HG03457 (cell line): Measurements from ENCODE around the gene PTH2R.
"Not testable (repeated sequence)": the region's sequence is repeated elsewhere in the genome, so short reads cannot be mapped to it uniquely, and the experiment has no call there.

Experiments
- ATAC-seq: cut with Tn5 transposase; IDR thresholded peaks from one replicate; pipeline ENCODE4 v1.9.1; 2021; ENCODE audit warnings: moderate number of reproducible peaks; ENCODE audit not compliant: unreplicated experiment

The PTH2R gene

DNA sequence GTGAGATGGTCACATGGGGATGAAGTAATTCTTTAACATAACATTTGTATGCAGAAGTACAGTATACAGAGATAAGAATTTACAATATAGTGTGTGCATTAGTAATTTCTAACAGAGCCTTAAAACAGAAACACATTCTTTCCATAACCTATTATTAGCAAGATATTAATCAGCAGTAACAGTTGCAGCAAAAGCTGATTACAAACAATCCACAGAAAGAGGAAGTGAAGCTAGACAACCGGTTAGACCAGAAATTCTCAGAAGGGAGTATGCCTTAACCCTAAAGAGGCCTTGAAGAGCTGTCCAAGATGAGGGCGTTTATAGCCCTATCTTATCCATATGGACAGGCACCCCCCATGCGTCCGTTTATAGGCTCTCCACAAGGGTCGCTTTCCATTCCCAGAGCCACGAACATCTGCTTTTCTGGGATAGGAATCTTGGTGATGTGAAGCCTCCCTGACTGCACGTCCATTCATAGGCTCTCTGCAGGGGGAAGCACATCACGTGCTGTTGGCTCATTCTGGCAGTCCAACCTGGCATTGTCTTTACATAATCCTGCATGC is 75.9 kb downstream of the PTH2R start:
- not testable (repeated sequence) for ATAC-seq

DNA sequence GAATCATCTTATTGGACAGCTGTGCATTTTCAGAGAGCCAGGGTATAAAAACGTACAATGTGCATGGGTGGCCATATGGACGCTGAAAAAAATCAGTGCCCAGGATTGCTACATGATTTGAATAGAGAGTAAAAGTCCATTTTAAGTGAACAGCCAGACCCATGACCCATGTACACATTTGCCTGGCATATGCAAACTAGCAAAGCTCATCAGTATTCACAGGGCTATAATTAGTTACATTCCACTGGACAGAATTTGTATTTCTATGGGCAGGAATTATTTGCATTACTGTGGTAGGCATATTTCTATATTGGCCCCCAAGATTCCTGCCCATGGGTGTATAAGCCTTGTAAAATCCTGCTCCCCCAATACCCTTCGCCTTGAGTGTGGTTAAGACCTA is 78.8 kb downstream of the PTH2R start:
- ATAC-seq, result no peak

DNA sequence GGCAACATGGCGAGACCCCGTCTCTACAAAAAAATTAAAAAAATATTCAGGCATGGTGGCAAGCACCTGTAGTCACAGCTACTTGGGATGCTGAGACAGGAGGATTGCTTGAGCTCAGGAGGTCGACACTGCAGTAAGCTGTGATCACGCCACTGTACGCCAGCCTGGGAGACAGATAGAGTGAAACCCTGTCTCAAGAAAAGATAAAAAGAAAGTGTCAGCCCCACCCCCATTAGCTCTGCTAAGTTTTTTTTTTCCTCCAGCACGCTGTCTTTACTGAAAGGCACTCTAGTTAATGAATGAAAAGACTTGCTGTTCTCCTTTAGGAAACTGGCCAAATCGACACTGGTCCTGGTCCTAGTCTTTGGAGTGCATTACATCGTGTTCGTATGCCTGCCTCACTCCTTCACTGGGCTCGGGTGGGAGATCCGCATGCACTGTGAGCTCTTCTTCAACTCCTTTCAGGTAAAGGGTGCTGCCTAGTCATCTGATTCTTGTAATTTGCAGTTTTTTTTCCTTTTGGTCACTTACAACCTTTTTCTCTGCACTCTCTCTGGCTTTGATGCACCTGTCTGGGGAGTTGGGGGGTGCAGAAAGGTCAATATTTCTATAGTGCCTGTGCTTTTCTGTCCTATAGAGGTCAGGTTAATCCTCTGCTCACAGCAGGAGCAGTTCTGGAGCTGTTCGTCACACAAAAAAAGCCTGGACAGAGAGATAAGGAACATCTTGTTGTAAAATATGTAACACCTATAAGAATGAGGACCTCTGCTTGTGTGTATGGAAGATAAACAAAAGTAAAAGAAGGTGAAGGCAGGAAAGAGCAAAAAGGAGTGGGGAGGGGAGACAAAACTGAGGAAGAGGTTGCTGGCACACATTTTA is 82.3 kb downstream of the PTH2R start:
- ATAC-seq, result no peak

DNA sequence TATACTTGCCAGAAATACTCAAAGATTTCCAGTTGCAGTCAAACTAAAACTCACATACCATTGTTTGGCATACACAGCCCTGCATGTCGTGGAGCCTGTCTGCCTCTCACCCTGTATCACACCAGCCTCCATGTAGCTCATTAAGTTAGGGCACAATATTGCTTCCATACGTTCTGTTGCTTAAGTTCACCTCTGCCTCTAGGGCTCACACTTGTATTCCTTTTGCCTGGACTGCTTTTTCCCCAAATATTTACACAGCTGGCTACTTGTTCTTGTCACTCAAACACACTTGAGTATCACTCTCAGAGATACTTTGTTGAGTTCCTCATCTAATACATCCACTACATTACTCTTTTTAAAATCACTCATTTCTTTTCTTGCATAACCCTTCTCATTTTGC is 83.1 kb downstream of the PTH2R start:
- ATAC-seq, result no peak

DNA sequence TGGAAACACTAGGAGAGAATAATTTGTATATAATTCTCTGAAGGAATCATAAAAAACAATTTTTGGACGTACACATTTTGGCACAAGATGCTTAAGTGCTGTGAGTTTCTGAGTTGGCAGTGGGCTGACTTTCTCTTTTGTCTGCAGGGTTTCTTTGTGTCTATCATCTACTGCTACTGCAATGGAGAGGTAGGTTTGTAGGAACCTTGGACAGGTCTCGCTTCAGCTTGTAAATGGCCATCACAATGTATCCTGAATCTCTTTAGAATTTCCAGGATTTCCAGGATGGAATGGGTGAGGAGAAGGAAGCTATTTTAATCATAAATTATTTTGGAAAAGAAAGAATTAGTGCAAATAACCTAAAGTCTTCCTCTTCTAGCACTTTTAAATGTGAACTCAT is 83.9 kb downstream of the PTH2R start:
- ATAC-seq, result no peak

DNA sequence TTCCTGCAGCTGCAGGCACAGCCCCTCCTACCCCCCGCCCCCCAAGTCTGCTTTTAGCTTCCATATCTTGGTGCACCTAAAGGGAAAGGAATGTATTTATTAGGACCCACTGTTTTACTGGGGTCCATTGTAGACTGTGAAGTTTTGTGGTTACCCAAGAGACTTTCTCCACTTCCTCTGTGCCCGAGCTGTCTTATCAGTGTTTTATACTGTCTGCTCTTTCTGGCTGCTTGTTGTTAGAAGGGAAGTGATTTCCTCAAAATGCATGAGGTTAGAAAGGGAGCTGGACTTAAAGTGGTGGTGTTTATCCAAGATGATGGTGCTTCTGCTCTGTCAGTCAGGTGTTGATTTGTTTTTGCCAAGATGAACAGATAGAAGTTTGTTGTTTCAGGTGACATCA is 85.0 kb downstream of the PTH2R start:
- ATAC-seq, result no peak

DNA sequence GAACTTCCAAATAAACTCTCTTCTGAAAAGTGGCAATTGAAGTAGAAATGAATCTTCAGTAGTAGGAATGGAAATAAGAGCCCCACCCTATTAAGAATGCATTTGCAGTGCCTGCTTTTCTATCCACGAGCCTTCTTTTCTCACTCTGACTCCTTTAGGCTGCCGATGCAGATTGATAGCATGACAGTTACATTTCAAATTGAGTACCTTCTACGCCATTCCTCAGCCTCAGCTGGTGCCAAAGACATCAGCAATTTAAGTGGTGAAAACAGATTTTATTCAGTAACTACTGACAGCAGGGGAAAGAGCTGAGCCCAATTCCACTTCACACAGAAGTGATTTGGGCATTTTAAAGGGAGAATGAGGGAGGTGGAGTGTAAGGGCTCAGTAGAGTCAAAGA is 85.5 kb downstream of the PTH2R start:
- ATAC-seq, result no peak

DNA sequence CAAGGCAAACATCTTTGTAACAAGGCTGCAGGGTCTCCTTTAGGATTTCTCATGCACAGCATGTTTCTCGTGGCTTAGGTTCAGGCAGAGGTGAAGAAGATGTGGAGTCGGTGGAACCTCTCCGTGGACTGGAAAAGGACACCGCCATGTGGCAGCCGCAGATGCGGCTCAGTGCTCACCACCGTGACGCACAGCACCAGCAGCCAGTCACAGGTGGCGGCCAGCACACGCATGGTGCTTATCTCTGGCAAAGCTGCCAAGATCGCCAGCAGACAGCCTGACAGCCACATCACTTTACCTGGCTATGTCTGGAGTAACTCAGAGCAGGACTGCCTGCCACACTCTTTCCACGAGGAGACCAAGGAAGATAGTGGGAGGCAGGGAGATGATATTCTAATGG is 86.6 kb downstream of the PTH2R start:
- no peak for ATAC-seq

DNA sequence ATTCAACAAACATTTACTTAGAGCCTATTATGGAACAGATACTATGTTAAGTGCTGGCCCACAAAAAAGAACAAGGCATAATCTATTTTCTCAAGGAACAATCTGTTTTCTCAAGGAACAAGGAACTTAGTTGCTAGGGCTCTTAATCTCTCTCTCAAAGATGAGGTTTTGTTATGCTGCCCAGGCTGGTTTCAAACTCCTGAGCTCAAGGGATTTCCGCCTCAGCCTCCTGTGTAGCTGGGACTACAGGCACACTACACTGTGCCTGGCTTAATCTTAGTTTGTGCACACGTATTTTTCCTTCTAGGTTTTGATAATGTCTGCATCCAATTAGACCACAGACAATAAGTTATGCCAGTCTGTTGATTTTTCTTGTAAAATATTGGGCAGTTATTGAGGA is 89.5 kb downstream of the PTH2R start:
- no peak for ATAC-seq

DNA sequence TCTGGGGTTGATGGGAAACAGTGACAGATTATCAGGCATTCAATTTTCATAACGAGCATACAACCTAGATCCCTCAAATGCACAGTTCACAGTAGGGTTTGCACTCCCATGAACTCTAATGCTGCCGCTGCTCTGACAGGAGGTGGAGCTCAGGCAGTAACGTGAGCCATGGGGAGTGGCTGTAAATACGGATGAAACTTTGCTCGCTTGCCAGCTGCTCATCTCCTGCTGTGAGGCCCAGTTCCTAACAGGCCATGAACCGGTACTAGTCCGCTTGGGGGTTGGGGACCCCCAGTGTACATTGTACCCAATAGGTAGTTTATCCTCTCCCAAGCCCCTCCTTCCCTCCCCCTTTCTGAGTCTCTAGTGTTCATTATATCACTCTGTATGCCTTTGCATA is 94.6 kb downstream of the PTH2R start:
- no peak for ATAC-seq

DNA sequence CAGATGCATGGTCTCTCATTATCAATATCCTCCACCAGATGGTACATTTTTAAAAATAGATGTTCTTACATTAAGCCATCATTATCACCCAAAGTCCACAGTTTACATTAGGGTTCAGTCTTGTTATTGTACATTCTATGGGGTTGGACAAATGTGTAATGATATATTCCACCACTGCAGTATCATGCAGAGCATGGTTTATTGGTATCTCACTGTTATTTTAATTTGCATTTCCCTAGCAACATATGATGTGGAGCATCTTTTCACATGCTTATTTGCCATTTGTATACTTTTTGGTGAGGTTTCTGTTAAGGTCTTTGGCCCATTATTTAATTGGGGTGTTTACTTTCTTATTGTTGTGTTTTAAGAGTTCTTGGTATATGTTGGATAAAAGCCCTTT is 95.7 kb downstream of the PTH2R start:
- ATAC-seq, result no peak

DNA sequence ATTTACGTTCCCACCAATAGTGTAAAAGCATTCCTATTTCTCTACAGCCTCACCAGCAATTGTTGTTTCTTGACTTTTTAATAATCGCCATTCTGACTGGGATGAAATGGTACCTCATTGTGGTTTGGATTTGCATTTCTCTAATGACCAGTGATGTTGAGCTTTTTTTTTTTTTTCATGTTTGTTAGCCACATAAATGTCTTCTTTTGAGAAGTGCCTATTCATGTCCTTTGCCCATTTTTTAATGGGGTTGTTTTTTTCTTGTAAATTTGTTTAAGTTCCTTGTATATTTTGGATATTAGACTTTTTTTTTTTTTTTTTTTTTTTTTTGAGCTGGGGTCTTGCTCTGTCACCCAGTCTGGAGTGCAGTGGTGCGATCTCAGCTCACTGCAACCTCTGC is 98.8 kb downstream of the PTH2R start:
- ATAC-seq, result not testable (repeated sequence)

DNA sequence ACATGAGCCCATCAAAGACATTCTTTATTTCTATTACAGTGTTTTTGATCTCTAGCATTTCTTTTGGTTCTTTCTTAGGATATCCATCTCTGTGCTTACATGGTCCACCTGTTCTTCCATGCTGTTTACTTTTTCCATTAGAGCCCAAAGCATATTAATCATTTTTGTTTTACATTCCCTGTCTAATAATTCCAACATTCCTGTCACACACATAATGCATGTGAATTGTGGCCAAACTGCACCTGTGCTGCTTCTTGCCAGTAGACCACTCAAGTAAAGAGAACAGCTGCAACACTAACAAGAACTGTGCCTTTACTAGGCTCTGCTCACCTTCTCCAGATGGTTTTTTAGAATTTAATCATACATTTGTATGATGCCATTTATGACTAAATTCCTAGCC is 103.0 kb downstream of the PTH2R start:
- no peak for ATAC-seq

DNA sequence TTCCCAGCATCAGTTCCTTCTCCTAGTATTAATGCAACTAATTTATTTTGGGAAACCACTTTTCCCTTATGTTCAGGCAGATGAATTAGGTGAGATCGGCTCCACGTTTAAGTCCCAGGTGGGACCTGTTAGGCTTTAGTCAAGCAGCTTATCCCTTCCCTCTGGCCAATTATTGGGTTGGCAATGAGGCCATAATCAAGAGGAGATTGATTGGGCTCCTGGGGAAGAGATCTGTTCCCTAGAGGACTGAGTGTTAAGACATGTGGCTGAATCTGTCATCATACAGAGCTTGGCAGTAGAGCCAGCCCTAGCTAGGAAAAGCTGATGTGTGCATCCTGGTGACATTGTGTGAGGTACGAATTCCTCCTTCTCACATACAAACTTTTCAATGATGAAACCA is 104.4 kb downstream of the PTH2R start:
- no peak for ATAC-seq

DNA sequence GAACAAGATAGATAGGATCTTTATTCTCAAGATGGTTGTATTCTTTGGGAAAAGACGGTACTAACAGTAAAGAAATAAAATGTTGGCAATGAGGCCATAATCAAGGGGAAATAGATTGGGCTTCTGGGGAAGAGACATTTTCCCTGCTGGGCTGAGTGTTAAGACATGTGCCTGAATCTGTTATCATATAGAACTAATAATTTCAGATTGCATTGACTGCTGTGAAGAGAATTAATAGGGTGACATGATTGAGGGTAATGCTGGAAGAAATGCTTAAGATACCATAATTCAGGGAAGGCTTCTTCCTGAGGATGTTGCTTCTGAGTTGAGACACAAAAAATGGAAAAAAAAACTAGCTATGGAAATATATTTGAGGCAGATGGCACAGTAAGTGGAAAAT is 105.0 kb downstream of the PTH2R start:
- no peak for ATAC-seq

DNA sequence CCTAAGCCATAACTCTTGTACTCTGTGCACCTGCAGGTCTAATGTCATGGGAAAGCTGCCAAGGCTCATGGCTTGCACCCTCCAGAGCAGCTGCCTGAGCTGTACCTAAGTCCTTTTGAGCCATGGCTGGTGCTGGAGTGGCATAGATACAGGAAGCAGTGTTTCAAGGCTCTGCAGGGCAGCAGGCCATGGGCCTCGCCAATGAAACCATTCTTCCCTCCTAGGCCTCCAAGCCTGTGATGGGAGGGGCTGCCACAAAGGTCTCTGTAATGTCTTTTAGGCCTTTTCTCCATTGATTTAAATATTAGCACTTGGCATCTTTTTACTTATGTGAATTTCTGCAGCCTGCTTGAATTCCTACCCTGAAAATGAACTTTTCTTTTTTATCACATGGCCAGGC is 108.5 kb downstream of the PTH2R start:
- ATAC-seq, result no peak

DNA sequence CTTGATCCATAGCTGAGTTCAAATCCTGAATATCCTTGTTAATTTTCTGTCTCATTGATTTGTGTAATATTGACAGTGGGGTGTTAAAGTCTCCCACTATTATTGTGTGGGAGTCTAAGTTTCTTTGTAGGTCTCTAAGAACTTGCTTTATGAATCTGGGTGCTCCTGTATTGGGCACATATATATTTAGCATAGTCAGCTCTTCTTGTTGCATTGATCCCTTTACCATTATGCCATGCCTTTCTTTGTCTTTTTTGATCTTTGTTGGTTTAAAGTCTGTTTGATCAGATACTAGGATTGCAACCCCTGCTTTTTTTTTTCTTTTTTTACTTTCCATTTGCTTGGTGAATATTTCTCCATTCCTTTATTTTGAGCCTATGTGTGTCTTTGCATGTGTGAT is 116.5 kb downstream of the PTH2R start:
- not testable (repeated sequence) for ATAC-seq

DNA sequence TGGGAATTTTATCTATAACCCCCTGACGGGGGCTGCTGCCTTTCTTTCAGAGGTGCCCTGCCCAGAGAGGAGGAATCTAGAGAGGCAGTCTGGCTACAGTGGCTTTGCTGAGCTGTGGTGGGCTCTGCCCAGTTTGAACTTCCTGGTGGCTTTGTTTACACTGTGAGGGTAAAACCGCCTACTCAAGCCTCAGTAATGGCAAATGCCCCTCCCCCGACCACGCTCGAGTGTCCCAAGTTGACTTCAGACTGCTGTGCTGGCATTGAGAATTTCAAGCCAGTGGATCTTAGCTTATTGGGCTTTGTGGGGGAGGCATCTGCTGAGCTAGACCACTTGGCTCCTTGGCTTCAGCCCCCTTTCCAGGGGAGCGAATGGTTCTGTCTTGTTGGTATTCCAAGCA is 118.6 kb downstream of the PTH2R start:
- not testable (repeated sequence) for ATAC-seq

DNA sequence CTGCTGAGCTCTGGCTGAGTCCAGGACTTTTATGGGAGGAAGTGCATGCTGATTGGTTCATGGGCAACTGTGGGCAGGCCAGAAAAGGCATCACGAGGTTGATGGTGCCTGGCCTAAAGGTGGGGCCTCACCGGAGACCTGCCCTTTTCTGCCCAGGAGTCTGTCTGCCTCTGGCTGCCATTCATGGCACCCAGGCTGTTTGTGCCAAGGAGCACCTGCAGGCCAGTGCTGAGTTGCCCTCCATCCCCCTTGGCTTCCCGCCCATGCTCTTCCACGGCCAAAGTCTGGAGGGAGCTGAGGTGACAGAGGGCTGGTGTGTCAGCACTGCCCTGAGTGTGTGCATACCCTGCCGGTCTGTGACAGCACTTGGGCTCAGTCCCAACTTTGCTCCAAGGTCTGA is 123.2 kb downstream of the PTH2R start:
- ATAC-seq, result no peak

DNA sequence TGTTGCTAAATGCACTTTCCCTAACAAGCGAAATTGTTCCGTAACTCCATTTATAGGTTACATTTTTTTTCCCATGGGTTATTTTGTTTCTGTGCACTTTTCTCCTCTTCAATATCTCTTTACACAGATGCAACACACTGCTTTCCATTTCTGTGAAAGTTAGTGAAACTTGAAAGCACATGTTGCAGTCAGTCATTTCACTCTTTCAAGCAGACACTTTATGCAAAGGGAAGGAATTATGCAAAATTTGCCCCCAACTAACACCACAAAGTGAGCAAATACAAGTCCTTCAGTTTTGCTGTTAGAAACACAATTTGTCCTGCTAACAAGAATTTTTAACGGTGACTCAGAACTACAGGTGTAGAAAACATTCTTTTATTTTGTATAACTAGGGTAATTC is 124.8 kb downstream of the PTH2R start:
- ATAC-seq, result no peak

DNA sequence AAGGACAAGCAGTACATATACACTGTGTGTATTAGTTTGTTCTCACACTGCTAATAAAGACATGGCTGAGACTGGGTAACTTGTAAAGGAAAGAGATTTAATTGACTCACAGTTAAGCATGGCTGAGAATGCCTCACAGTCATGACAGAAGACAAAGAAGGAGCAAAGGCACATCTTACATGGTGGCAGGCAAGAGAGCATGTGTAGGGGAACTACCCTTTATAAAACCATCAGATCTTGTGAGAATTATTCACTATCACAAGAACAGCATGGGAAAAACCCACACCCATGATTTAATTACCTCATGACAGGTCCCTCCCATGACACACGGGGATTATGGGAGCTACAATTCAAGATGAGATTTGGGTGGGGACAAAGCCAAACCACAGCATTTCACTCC is 129.0 kb downstream of the PTH2R start:
- ATAC-seq, result not testable (repeated sequence)

DNA sequence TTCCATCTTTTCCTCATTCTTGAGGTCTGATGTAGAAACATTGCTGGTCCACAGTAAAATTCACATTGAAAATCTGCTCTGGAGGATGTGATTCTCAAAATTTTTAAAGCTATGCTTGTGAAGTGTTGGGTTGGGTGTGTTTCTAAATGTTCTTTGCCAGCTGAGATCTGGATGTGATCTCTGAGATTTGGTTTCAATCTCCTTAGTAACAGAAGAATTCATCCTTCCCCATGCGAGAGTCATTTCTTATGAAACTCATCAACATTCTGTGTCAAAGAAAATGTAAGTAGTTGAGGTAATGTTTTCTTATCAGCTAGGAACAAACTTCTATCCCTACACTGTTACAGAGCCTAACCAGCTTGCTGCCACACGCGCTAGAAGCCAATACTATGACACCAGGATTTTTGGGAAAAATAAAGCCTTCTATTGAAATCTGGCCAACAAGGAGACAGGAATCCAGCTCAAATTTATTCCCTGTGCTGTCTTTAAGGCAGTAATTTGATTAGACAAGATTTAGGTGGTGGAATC is 134.9 kb downstream of the PTH2R start:
- no peak for ATAC-seq
